GM21737 (cell line): Measurements from ENCODE around the gene ZGRF1.
"Not testable (repeated sequence)": the region's sequence is repeated elsewhere in the genome, so short reads cannot be mapped to it uniquely, and the experiment has no call there.

Source experiments
- ATAC-seq: cut with Tn5 transposase; IDR thresholded peaks from one replicate; pipeline ENCODE4 v1.9.1; 2021; ENCODE audit warnings: mild to moderate bottlenecking, moderate library complexity; ENCODE audit not compliant: unreplicated experiment

ZGRF1 gene

DNA sequence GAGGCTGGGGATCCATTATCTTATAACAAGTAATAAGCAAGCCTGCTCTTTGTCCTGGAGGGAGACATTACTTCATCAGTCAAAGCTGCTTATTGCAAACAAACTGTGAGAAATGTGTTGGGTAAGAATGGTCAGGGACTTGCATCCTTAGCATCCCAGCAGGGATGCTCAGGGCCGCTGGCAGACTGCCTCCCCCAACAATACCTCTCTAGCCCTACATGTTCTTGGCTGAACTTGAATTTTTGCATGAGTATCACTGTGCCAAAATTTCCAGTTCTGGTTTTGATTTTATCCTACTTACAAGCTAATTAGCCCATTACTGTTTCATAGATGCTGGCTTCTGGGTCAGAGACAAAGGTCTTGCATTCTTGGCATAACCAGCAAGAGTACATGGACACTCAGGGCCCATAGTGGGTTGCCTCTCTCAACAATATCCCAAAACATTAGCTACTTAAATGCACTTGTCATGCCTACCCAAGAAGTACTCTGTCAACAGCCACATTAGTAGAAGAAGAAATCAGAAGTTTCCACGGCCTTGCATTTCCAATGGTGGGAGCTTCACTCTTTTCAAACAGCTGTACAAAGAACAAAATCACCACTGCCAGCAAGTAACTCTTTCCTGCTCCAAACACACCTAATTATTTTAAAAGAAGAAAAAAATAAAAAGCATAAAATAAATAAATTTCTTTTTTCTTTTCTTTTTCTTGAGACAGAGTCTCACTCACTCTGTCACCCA, 78.9 kb downstream of the ZGRF1 start:
- no peak for ATAC-seq

DNA sequence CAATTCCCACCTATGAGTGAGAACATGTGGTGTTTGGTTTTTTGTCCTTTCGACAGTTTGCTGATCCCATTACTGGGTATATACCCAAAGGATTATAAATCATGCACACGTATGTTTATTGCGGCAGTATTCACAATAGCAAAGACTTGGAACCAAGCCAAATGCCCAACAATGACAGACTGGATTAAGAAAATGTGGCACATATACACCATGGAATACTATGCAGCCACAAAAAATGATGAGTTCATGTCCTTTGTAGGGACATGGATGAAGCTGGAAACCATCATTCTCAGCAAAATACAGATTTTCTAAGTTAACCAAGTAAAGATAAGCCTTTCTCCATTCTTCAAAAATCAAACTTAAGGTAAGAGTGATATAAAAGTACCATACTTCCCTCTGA, 82.4 kb downstream of the ZGRF1 start:
- ATAC-seq: not testable (repeated sequence)

DNA sequence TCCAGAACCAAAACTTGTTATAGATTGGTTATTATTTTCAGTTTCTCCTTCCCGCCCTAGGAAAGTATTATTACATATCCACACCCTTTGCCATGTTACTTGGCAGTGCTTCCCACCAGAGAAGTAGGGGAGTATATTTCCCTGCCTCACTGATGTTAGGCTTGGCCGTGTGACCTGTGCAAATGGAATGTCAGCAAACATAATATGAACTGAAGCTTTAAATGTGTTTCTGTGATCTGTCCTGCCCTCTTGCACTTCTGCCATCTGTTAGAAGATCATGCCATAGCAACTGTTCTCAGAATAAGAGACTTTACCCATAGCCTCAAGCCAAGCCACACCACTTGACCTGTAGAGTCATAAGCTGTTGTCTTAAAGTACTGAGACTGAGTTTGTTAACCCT, 84.0 kb downstream of the ZGRF1 start:
- ATAC-seq: no peak

DNA sequence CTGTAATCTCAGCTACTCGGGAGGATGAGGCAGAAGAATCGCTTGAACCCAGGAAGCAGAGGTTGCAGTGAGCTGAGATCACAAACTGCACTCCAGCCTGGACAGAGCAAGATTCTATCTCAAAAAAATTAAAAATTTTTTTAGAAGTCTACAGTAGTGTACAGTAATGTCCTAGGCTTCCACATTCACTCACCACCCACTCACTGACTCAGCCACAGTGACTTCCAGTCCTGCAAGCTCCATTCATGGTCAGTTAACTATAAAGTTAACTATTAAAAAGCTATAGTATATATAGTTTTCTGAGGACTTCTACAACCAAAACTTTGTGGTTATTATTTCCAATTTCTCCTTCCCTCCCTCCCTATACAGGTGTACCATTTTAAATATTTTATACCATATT, 86.0 kb downstream of the ZGRF1 start:
- no peak for ATAC-seq

DNA sequence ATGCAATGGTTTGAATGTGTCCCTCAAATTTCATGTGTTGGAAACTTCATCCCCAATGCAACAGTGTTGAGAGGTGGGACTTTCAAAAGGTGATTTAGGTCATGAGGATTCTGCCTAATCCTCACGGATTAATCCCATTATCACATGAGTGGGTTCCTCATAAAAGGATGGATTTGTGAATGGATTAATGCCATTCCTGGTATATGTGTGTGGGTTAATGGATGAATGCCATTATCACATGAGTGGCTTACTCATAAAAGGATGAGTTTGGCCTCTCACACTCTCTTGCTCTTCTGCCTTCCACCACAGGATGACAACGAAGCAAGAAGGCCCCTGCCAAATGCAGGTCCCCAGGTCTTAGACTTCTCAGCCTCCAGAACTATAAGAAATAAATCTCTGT, 90.2 kb downstream of the ZGRF1 start:
- no peak for ATAC-seq

DNA sequence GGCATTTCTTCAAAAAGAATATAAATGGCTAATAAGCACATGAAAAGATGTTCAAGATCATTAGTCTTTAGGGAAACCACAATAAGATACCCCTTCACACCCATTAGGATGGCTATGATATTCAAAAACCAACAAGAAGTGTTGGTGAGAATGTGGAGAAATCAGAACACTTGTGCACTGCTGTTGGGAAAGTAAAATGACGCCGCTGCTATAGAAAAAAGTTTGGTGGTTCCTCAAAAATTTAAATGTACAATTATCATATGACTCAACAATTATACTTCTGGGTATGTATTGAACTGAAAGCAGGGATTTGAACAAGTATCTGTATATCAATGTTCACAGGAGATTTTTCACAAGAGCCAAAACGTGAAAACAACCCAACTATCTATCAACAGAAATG, 91.4 kb downstream of the ZGRF1 start:
- ATAC-seq: no peak

DNA sequence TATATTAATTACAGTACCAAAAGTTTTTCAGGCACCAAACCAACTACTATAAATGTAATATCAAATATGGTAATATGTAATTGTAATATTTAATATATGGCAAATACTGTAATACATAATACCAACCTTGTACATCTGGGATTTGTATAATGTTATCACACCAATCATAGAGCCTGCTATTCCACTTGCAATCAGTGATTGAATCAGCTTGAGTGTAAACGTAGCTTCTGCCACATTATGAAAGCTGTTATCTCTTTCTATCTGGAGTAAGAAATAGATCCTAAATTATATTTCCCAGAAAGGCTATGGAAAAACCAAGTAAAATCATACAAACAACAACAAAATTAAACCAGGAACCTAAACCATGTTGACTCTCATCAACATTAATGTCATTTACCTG, 96.0 kb downstream of the ZGRF1 start:
- ATAC-seq: no peak

DNA sequence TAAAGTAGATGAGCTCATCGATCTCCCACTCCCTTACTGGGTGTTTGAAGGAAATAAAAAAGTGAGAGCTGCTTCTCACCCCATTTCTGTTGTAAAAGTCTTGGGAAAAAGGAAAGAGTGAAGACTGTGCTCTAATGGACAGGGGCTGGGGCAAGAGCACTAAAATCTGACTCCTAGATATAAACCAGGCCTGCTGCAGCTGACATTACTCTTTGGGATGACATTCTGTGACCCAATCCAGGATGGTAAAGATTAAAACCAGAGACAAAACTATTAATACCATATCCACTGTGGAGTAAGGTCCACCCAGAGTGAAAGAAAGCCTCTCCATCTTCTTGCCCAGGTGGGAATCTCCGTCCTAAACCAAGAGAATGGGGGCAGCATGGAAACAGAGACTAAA, 100.6 kb downstream of the ZGRF1 start:
- no peak for ATAC-seq

DNA sequence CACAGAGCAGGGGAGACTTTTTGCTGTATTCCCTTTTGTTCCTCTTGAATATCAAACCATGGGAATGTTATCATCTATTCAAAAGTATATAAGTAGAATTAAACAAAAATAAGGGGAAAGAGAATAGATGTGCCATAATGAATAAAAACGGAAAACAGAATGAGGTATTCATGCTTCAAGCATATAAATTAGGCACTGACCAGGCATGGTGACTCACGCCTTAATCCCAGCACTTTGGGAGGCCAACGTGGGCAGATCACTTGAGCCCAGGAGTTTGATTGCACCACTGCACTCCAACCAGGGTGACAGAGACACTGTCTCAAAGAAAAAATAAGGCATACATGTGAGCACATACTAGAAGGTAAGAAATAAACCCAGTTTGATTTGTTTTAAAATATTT, 104.4 kb downstream of the ZGRF1 start:
- no peak for ATAC-seq

DNA sequence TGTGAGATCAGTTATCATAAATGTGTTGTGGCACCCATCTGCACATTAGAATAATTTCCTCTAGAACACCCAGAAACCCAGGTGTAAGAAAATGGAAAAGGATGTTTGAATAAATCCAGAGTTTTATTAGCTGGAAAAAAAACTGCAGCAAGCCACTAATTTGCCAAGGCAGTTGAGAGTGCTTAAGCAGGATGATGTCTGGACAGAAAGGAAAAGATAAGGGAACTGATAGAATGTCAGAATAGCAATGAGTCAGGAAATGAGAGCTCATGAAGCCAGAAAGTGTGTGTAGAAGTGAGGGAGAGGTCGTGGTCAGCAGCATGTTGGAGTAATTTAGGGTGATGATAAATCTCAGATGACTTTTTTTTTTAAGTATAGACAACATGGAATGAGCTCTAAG, 105.6 kb downstream of the ZGRF1 start:
- no peak for ATAC-seq

DNA sequence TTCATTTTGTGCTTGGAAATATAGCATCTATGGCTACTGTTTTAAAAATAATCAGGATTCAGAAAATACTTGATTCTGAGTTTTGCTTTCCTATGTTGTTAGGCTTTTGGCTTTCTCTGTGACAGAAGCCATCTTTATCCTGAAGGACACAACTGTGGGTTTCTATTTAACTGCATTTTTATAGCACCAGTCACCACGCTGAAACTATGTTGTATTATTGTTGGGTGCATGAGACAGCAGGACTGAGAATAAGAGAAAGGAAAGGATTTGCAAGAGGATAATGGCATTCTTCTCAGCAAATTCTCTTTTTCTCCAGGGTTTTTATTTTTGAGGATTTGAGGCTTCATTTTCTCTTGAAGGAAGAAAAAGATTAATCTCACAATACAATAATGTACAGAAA, 110.6 kb downstream of the ZGRF1 start:
- no peak for ATAC-seq

DNA sequence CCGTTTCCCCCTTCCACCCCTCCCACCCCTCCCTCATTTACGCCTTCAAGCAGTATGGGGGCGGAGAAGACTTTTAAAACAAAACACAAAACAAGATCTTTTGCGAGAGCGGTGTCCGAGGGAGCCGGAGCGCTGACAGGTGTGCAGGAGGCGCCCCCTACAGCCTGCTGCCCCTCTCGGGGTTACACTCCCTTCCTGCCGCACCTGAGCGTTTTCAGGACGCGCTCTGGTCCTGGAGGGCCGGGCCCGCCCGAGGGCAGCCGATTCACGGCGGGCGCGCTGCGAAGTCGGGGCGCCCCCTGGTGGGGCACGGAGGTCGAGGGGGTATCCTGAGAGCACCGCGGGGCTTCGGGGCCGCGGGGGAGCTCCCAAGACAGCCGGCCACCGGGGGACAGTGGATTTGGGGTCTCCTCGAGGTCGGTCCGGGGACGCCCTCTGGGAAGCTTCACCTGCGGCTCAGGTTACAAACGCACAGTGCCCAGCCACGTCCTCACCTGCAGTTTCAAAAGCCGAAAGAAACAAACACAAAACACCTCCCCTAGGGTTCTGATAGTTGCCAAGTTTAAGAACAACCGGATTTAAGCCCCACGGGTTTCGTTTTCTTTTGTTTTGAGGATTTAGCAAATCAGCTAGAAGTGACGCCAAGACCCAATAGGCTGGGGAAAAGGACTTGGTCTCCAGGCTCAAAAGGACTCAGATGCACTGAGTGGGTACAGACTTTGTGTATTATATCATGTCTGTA, 112.8 kb downstream of the ZGRF1 start:
- ATAC-seq: peak; percentile 86

DNA sequence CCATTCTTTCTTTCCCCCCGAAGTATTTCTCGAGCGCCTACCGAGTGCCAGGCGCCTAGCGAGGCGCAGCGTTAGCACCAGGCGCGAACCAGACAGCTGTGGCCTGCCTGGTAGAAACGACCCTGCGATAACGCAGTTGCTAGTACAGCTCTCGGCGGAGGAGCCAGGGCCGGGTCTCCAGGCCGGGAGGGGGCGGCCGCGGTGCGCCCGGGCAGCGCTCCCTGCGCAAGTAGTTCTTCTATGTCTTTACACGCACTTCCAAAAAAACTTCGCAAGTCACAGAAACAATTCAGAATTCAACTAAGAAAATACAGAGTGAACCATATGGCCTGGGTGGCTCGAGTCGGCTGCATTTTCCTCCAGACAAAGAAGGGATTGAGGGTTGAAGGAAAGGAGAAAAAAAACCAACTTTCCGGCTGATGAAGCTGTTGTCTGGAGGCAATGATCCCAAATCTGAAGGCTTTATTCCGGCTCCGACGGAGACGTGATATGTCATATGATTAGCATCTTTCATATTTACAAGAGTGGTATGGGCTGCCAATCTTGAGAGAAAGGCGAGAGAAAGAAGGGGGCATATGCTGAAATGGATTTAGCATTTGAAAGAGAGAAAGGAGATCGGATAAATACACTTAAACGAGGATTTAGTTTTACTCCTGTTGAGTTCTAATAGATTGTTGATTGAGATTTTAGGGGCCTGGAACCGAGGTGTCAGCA, 113.5 kb downstream of the ZGRF1 start:
- ATAC-seq: peak; percentile 45

DNA sequence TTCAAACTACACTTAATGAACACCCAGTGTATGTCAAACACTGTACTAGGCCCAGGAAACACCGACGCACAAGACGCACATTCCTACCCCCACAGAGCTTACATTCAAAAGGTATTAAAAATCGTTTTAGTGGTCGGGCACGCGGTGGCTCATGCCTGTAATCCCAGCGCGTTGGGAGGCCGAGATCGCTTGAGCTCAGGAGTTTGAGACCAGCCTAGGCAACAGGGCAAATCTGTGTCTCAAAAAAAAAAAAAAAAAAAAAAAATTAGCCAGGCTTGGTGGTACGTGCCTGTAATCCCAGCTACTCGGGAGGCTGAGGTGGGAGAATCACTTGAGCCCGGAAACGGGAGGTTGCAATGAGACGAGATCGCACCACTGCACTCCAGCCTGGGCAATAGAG, 114.3 kb downstream of the ZGRF1 start:
- not testable (repeated sequence) for ATAC-seq

DNA sequence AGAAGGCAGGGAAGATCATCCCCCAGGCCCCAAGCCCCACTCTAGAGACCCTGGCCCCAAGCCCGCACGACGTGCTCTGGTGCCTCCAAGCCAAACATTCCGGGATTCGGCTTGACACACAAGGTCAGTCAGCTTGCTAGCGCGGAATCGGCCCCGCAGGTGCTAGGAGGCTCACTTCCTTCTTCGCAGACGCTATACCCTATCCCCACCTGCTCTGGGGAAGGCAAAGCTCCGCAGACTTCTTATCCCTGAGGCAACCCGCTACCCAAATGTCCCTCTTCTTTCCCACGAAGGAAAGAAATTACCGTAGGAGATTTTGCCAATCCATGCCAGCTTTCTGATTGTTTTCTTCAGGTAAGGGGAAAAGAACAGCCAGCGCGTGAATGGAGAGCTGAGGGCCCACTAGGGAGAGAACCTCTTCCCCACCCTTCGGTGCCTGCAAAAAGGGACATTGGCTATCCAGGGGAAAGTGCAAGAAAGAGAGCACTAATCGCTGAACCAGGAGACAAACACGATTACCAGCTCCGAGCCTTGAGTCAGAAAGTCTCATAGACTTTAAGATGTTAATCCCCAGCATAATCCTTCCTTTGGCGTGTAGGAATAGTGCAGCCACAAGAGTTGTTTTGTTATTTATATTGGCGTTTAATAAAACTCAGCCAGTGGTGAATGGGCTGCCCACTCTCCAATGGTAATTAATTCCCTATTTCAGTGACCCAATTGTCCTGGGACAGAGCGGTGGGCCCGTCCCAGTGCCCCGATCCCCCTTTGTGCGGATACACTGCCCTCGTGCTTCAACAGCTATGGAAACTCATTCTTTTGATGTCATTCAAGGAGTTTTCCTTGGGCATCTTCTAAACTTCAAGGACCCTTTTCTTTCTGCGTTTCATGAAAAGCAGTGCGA, 115.3 kb downstream of the ZGRF1 start:
- ATAC-seq: no peak

DNA sequence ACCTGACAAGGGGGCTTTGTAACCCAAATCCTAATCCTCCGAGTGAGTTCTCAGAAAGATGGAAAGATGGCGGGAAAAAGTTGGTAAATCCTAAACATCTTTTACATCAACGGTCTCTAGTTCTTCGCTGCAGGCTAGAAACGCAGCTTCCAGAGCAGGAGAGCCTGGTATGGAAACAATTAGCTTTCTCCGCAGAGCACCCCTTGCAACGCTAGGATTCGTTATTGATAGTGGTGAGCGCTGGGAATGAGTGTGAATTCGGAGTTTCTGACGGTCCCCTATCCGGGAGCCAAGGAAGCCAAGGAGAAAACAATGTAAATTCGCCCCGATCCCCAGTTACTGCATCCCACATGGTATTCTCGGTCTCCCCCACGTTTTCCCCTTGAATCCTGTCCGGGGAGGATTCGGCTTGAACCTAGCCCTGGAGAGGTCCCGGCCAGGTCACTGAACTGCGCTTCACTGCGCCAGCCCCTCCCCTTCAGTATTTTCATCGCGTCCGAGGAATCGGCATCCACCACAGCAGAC, 116.0 kb downstream of the ZGRF1 start:
- ATAC-seq: no peak

DNA sequence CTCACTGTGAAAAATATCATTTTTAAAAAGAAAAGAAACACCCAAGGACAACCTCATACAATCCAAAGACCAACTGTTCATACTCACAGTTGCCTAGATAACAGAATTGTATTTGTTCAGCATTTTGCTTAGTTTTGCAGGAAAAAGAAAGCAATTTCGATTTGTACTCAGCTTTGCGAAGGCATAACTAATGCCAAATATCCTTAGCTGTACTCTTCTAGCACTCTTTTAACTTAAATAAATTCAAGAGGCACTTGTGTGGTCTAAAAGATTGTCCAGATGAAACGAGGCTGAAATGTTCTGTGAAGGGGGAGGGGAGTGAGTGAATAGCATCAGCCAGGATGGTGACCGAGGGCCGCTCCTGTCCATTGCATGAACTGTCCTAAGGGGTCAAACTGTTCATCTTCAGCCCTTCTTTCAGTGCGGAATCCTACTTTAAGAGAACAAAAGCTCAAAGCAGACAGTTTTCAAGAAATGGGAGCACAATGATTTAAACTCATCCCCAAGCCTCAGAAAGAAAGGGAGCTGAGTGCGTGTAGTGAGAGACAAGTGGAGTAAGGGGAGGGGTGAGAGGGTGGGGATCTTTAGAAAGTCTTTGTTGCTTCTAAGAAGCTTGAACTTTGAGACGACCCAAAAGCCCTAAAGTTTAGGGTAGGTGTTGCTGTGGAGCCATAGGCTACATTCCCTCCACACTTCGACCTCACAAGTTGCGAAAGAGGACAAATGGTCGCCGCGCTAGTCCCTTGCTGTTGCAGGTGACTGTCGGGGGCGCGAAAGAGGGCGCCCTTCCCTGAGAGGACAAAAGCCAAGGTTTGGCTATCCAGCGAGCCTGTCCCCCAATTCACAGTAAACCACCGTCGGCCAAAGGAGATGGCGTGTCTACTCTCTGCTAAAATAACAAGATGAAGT, 116.8 kb downstream of the ZGRF1 start:
- no peak for ATAC-seq

DNA sequence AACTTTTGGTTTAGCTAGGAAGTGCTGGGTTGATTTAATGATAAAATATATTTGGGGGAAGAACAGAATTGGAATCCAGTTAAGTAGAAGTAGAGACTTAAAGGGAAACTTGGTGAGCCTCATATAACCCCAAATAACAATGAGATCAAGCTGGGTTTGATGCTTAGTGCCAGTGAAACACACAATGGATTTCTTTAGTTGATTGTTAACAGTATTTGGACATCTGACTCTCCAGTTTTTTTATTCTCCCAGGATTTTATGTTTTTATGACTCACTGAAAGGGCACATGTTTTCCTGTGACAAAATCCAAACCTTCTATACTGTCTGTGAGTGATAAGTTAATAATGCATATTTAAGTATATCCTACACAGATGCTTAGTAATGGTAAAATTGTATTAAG, 118.0 kb downstream of the ZGRF1 start:
- ATAC-seq: no peak

DNA sequence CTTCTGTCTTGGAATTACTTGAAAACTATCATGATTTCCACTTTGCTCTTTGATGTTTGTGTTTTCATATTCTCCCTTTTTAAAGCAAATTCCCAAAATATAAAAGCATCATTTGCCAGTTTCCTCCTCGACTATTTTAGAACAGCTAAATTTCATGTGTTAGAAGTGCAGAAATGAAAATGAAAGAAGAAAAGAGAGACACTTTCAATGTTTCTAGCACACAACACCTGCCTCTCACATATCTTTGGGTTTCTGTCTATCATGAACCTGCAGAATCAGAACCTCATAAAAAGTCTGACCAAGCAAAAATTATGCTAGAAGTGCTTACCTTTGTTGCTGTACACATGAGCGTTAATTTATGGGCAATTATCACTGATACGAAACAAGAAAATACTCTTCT, 118.8 kb downstream of the ZGRF1 start:
- no peak for ATAC-seq
